Ishikawa (cell line): ENCODE measurements around the gene PHF14.

Source experiments
- CEBPB ChIP-seq: IDR thresholded peaks from 2 replicates; pipeline ENCODE4 v1.6.1; 2012
- EGR1 ChIP-seq: IDR thresholded peaks from 2 replicates; pipeline ENCODE4 v1.6.1; 2012
- EP300 ChIP-seq: IDR thresholded peaks from 2 replicates; pipeline ENCODE4 v1.6.1; 2012; ENCODE audit warnings: borderline replicate concordance
- RAD21 ChIP-seq: IDR thresholded peaks from 2 replicates; pipeline ENCODE4 v1.6.1; 2012; ENCODE audit warnings: low read depth
- TAF1 ChIP-seq: IDR thresholded peaks from 2 replicates; pipeline ENCODE4 v1.6.1; 2012; ENCODE audit warnings: low read depth, mild to moderate bottlenecking
- TEAD4 ChIP-seq: IDR thresholded peaks from 2 replicates; pipeline ENCODE4 v1.6.1; 2012
- YY1 ChIP-seq: IDR thresholded peaks from 2 replicates; pipeline ENCODE4 v1.6.1; 2012; ENCODE audit warnings: low read depth
- ZBTB7A ChIP-seq: IDR thresholded peaks from 2 replicates; pipeline ENCODE4 v1.6.1; 2012; ENCODE audit warnings: low read depth
- TF ChIP-seq, protein P1 (sequence below): IDR thresholded peaks from 2 replicates; pipeline ENCODE4 v1.6.1; 2012; ENCODE audit warnings: low read depth, mild to moderate bottlenecking
- TF ChIP-seq, protein P2 (sequence below): IDR thresholded peaks from 2 replicates; pipeline ENCODE4 v1.6.1; 2012
- TF ChIP-seq, protein P3 (sequence below): IDR thresholded peaks from 2 replicates; pipeline ENCODE4 v1.6.1; 2012

DNA sequence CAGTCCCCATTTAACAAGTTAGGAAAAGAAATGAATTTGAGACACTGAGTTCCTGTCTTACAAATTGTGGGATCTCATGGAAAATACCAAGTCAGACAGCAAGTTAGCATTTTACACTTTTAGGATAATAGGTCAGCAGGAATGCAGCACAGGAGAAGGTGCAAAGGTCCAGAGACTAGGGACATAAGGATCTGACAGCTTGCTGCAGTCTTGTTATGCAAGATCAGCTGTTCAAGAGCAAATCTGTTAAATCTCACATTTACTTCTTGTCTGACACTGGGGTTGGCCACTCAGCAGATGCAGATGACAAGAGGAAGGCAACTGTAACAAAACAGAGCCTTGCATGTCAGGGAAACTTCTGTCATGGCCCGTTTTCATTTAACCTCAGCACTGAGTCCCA, 239.6 kb downstream of the PHF14 start:
- TF ChIP-seq, protein P1, sequence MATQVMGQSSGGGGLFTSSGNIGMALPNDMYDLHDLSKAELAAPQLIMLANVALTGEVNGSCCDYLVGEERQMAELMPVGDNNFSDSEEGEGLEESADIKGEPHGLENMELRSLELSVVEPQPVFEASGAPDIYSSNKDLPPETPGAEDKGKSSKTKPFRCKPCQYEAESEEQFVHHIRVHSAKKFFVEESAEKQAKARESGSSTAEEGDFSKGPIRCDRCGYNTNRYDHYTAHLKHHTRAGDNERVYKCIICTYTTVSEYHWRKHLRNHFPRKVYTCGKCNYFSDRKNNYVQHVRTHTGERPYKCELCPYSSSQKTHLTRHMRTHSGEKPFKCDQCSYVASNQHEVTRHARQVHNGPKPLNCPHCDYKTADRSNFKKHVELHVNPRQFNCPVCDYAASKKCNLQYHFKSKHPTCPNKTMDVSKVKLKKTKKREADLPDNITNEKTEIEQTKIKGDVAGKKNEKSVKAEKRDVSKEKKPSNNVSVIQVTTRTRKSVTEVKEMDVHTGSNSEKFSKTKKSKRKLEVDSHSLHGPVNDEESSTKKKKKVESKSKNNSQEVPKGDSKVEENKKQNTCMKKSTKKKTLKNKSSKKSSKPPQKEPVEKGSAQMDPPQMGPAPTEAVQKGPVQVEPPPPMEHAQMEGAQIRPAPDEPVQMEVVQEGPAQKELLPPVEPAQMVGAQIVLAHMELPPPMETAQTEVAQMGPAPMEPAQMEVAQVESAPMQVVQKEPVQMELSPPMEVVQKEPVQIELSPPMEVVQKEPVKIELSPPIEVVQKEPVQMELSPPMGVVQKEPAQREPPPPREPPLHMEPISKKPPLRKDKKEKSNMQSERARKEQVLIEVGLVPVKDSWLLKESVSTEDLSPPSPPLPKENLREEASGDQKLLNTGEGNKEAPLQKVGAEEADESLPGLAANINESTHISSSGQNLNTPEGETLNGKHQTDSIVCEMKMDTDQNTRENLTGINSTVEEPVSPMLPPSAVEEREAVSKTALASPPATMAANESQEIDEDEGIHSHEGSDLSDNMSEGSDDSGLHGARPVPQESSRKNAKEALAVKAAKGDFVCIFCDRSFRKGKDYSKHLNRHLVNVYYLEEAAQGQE: no peak
- TF ChIP-seq EP300 (no peak), CEBPB (no peak), ZBTB7A (no peak), EGR1 (no peak), RAD21 (no peak), TAF1 (no peak), TEAD4 (no peak), YY1 (no peak)
- TF ChIP-seq, protein P2, sequence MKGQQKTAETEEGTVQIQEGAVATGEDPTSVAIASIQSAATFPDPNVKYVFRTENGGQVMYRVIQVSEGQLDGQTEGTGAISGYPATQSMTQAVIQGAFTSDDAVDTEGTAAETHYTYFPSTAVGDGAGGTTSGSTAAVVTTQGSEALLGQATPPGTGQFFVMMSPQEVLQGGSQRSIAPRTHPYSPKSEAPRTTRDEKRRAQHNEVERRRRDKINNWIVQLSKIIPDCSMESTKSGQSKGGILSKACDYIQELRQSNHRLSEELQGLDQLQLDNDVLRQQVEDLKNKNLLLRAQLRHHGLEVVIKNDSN: no peak
- TF ChIP-seq, protein P3, sequence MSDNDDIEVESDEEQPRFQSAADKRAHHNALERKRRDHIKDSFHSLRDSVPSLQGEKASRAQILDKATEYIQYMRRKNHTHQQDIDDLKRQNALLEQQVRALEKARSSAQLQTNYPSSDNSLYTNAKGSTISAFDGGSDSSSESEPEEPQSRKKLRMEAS: no peak
